Thymus (tissue), 11 donors: ENCODE measurements around the gene GRAMD1B. TPM values are rescaled to one million over a fixed set of nuclear protein-coding genes. Genes with fewer than 3 reads are reported as not detected.
"Not testable (repeated sequence)": the region's sequence is repeated elsewhere in the genome, so short reads cannot be mapped to it uniquely, and the experiment has no call there.

Experiments used
- DNase-seq, 9 donors: peaks; one replicate each; pipeline ENCODE4 v3.0.0-alpha.2; 2013; ENCODE audit warnings: low spot score in 9 of 9, low read depth in 6 of 9, missing footprints in 1 of 9
- H3K27ac ChIP-seq, 2 donors: one replicate each; pipeline ENCODE4 v1.5.1; 2013; ENCODE audit warnings: control low read depth in 1 of 2, low read depth in 1 of 2, low read length in 1 of 2, mild to moderate bottlenecking in 1 of 2, moderate library complexity in 1 of 2
- H3K27me3 ChIP-seq, 2 donors: one replicate each; pipeline ENCODE4 v1.5.1; 2013; ENCODE audit warnings: low read length in 1 of 2; ENCODE audit not compliant: control insufficient read depth in 2 of 2, insufficient read depth in 1 of 2
- H3K36me3 ChIP-seq, 2 donors: one replicate each; pipeline ENCODE4 v1.5.1; 2013; ENCODE audit warnings: low read length in 1 of 2, mild to moderate bottlenecking in 1 of 2, moderate library complexity in 1 of 2; ENCODE audit not compliant: control insufficient read depth in 2 of 2, insufficient read depth in 2 of 2
- H3K4me1 ChIP-seq, 2 donors: one replicate each; pipeline ENCODE4 v1.5.1; 2013; ENCODE audit warnings: low read length in 2 of 2; ENCODE audit not compliant: control insufficient read depth in 2 of 2, insufficient read depth in 2 of 2
- H3K4me3 ChIP-seq, 2 donors: one replicate each; pipeline ENCODE4 v1.5.1; 2013; ENCODE audit warnings: low read length in 2 of 2, control low read depth in 1 of 2, mild to moderate bottlenecking in 1 of 2
- H3K9me3 ChIP-seq, 2 donors: one replicate each; pipeline ENCODE4 v1.5.1; 2013; ENCODE audit warnings: low read length in 1 of 2, mild to moderate bottlenecking in 1 of 2; ENCODE audit not compliant: control insufficient read depth in 2 of 2, insufficient read depth in 1 of 2
- WGBS: extraction: QIAGEN DNeasy Blood & Tissue Kit; methylation state at CpG from one replicate; pipeline ENCODE4 v1.1.7; 2013; 5-methylcytosine and 5-hydroxymethylcytosine counted together
- polyA plus RNA-seq: library from polyadenylated mRNA; stranded (reverse); fragments of 200-250 nt; gene quantifications from one replicate; pipeline ENCODE4 v1.2.3, GENCODE V29; 2013
- total RNA-seq: library from RNA; stranded (reverse); fragments of 120-200 nt; gene quantifications from one replicate; pipeline ENCODE4 v1.2.4, GENCODE V29; 2013
- donor health status: healthy.

Gene GRAMD1B
- total and polyA plus RNA-seq, 2 donors: 4.8 to 15.6 TPM

DNA sequence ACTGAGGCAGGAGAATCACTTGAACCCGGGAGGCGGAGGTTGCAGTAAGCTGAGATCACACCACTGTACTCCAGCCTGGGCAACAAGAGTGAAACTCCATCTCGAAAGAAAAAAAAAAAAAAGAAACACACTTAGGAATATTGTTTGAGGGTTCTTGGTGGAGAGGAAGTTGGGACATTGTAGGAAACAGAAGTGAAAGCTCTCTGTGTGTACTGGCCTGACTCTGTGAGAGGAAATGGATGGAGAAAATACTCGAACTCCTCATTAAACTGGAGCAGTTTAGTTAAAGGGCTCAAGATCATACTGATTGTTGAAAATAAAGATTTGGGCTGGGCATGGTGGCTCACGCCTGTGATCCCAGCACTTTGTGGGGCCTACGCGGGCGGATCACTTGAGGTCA, 35.6 kb downstream of the GRAMD1B start:
- not testable (repeated sequence) for H3K9me3 ChIP-seq, H3K36me3 ChIP-seq, DNase-seq, H3K27ac ChIP-seq, H3K27me3 ChIP-seq, H3K4me3 ChIP-seq
- H3K4me1 ChIP-seq: peaks cover 4 to 10% of the 10 kb centered on the region in 2 donors
- WGBS: 94% methylated on average over 8 of the region's 8 CpGs

DNA sequence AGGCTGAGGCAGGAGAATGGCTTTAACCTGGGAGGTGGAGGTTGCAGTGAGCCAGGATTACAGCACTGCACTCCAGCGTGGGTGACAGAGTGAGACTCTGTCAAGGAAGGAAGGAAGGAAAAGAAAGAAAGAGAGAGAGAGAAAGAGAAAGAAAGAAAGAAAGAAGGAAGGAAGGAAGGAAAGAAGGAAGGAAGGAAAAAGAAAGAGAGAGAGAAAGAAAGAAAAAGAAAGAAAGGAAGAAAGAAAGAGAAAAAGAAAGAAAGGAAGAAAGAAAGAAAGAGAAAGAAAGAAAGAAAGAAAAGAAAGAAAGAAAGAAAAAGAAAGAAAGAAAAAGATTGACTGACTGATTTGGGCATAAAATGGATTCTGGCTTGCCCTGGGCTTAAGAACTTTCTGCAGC, 36.1 kb downstream of the GRAMD1B start:
- H3K9me3 ChIP-seq, H3K4me3 ChIP-seq, DNase-seq, H3K27me3 ChIP-seq, H3K36me3 ChIP-seq, H3K27ac ChIP-seq: not testable (repeated sequence)
- WGBS: 98% methylated on average over 1 of the region's 1 CpG
- peaks cover 4 to 10% of the 10 kb centered on the region in 2 donors for H3K4me1 ChIP-seq

DNA sequence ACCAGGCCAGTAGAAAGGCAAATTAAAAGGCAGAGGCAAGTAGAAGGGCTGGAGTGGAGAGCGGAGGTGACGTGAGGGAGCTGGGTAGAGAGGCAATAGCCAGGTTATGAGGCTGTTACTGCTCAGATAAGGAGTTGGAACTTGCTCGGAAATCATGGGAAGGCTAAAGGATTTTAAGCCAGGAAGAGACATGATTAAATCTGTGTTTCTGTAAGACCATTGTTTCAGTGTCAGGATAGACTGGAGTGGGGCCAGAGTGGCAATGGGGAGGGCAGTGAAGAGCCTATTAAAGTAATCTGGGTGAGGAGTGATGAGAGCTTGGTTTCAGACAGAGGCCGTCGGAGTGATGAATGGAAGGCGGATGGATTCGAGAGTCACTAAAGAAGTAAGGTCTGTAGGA, 39.0 kb downstream of the GRAMD1B start:
- no peak overlapping the region for H3K4me3 ChIP-seq
- H3K9me3 ChIP-seq: no peaks in the 10 kb centered on the region
- 96% methylated on average over 7 of the region's 7 CpGs for WGBS
- no peaks in the 10 kb centered on the region for H3K4me1 ChIP-seq
- H3K27me3 ChIP-seq: no peaks in the 10 kb centered on the region
- H3K36me3 ChIP-seq: no peaks in the 10 kb centered on the region
- DNase-seq: no peak
- no peak overlapping the region for H3K27ac ChIP-seq

DNA sequence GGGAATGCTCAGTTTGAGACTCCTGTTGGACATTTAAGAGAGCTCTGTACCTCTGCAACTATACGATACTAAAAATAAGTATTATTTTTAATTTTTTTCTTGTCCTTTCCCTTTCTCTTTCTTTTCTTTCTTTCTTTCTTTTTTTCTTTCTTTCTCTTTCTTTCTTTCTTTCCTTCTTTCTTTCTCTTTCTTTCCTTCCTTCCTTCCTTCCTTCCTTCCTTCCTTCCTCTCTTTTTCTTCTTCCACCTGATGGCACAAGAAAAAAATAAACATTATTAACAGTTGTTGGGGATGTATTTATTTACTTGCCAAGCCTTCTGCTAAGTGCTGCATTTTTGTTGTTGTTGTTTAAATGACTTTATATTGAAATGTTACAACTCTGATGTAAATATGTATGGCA, 39.5 kb downstream of the GRAMD1B start:
- DNase-seq: no peak
- peaks cover 0 to 2% of the 10 kb centered on the region in 2 donors for H3K4me1 ChIP-seq
- no peaks in the 10 kb centered on the region for H3K36me3 ChIP-seq
- H3K4me3 ChIP-seq: no peak overlapping the region
- 96% methylated on average over 1 of the region's 1 CpG for whole genome bisulfite sequencing
- H3K27ac ChIP-seq: no peak overlapping the region
- no peaks in the 10 kb centered on the region for H3K9me3 ChIP-seq
- no peaks in the 10 kb centered on the region for H3K27me3 ChIP-seq

DNA sequence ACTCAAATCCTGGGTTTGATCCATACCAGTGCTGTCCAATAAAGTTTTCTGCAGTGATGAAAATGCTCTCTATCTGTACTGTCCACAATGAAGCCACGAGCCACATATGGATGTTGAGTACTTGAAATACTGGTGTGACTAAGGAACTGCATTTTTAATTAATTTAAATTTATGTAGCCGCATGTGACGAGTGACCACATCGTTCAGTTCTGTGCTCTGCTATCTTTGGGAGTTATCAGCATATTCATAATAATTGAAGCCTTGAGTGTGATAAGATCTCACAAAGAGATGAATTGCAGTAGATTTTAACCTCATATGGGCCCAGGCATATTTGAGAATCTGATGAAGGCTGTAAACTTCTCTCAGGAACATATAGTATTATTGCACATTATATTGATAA, 40.8 kb downstream of the GRAMD1B start:
- no peaks in the 10 kb centered on the region for H3K27me3 ChIP-seq
- peaks cover 0 to 8% of the 10 kb centered on the region in 2 donors for H3K4me1 ChIP-seq
- H3K27ac ChIP-seq: no peak overlapping the region
- 96% methylated on average over 4 of the region's 4 CpGs for WGBS
- no peaks in the 10 kb centered on the region for H3K9me3 ChIP-seq
- peaks cover 0 to 2% of the 10 kb centered on the region in 2 donors for H3K36me3 ChIP-seq
- DNase-seq: no peak
- no peak overlapping the region for H3K4me3 ChIP-seq

DNA sequence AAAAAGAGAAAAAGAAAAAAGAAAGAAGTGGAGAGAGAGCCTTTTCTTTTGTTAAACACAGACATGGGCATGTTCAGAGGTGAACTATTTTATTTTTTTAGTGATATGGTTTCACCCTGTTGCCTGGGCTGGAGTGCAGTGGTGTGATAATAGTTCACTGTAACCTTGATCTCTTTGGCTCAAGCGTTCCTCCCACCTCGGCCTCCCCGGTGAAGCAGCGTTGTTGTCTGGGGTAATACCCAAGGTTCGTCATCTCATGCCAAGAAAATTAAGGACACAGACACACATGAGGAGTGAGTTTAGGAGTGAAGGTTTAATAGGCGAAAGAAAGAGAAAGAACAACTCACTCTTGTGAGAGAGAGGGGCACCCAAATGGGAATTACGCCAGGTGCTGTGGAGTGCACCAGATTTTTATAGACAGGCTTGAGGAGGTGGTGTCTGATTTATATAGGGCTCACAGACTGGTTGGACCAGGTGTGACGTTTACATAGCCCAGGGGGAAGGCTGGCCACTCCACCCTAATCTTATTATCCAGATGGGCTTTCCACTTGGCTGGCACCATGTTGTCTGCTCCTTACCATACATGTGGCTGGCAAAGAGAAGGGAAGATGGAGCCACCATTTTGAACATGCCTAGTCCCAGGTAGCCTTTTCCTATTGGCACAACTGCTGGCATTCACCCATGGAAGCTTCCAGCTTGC, 42.3 kb downstream of the GRAMD1B start:
- H3K9me3 ChIP-seq: no peaks in the 10 kb centered on the region
- no peaks in the 10 kb centered on the region for H3K27me3 ChIP-seq
- no peak overlapping the region for H3K4me3 ChIP-seq
- peaks cover 0 to 13% of the 10 kb centered on the region in 2 donors for H3K4me1 ChIP-seq
- peaks cover 0 to 2% of the 10 kb centered on the region in 2 donors for H3K36me3 ChIP-seq
- 97% methylated on average over 8 of the region's 8 CpGs for WGBS
- H3K27ac ChIP-seq: no peak overlapping the region
- no peak for DNase-seq

DNA sequence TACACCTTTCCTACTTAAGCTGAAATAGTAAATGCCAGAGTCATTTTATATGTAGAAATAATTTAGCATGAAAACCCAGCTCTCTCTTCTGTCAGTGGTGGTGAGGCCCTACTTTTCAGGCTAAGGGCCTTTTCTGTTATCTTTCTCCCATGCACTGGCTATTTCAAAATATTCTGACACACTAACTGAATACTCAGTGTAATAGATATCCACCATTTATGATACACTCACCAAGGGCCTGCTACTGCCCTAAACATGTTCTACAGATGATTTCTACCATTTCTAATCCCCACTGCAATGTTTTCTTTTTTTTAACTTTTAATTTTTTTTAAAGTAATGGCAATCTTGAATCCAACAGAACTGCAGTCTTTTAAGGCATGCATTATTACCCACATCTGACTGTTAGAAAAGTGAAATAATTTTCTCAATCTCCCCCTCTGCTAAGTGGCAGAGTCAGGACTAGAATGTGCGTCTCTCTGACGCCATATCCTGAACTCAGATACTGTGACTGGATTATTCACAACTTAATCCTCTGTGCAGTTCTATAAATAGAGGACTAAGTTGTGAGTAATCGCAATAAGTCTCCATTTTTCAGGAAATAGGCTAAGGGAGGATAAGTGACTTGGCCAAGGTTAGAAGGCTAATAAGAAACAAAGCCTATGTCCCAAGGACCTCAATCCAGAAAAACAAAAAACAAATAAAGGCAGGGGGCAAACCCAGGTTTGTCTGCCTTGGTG, 44.0 kb downstream of the GRAMD1B start:
- DNase-seq: no peak
- no peak overlapping the region for H3K27ac ChIP-seq

DNA sequence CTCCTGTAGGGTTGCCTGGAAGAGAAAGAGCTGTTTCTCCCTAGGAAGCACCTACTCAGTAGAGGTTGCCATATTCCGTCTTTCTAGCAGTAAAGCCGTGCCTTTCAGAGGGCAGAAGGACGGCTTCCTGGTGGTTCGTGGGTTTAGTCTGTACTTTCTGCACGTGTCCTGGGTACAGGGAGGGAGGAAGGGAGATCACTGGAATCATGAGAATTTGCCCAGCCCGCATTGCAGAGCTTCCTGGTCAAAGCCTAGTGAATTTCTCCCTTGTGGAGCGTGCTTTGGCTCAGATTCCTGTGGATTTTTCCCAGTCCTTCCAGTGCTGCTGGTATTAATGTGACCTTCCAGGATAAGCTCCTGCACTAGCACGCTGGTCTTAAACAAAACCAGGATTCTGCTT, 44.9 kb downstream of the GRAMD1B start:
- Histone ChIP-seq H3K36me3 (peaks cover 0 to 2% of the 10 kb centered on the region in 2 donors), H3K27ac (no peak overlapping the region), H3K4me1 (peaks cover 3 to 36% of the 10 kb centered on the region in 2 donors), H3K4me3 (no peak overlapping the region), H3K27me3 (no peaks in the 10 kb centered on the region), H3K9me3 (no peaks in the 10 kb centered on the region)
- no peak for DNase-seq
- 60% methylated on average over 8 of the region's 8 CpGs for WGBS

More for the DNA sequence above, 44.0 kb downstream of the GRAMD1B start:
- 98% methylated on average over 3 of the region's 3 CpGs for WGBS
- H3K27me3 ChIP-seq: no peaks in the 10 kb centered on the region
- no peaks in the 10 kb centered on the region for H3K9me3 ChIP-seq
- no peak overlapping the region for H3K4me3 ChIP-seq
- H3K36me3 ChIP-seq: peaks cover 0 to 2% of the 10 kb centered on the region in 2 donors
- peaks cover 3 to 28% of the 10 kb centered on the region in 2 donors for H3K4me1 ChIP-seq

GRCh38 chr11:123475469-123475868, 45.4 kb downstream of the GRAMD1B start:
- Histone ChIP-seq H3K36me3 (peaks cover 0 to 2% of the 10 kb centered on the region in 2 donors), H3K27me3 (no peaks in the 10 kb centered on the region), H3K4me1 (peaks cover 6 to 41% of the 10 kb centered on the region in 2 donors), H3K9me3 (no peaks in the 10 kb centered on the region), H3K27ac (no peak overlapping the region), H3K4me3 (no peak overlapping the region)
- DNase-seq: no peak
- WGBS: 98% methylated on average over 3 of the region's 3 CpGs
